Measurements from ENCODE around the gene STIMATE.

Gene STIMATE

DNA sequence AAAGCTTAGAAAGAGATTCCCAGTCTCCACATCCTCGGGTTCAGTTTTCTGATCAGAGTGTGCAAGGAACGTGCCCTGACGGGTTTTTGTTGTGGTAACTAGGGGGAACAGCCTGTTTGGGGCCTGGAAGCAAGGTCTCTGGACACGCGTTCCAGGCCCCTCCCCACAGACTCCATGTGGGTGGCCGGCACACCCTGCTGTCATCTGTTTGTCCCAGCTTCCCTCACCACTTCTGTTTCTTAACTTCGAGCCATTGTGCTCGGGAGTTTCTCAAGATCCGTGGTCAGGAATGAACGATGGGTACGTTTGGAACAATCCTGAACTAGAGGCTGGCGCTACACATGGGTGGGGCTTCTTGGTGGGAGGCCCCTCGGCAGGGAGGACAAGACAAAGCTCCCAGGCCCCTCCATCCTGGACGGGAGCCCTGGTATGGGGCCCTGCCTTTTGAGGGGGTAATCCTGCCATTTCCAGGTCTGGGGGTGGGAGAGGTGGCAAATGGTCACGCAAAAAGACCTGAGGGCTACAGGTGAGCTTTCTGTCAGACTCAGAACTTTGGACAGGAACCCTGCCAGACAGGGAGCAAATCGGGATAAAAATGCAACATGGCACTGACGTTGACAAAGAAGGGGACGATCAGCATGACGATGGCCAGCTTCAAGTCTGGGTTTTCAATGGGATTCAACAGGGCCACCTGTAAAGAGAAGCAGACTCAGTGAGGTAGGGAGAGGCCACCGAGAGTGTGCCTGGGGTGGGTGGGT lies 54.1 kb downstream of the STIMATE start:
- no peak for TF ChIP-seq FOXP2 (optimal IDR thresholded peaks at IDR 0.05; ENCODE audit: borderline replicate concordance, extremely low read depth, extremely low read length, insufficient read depth)
- TF ChIP-seq, protein P1, sequence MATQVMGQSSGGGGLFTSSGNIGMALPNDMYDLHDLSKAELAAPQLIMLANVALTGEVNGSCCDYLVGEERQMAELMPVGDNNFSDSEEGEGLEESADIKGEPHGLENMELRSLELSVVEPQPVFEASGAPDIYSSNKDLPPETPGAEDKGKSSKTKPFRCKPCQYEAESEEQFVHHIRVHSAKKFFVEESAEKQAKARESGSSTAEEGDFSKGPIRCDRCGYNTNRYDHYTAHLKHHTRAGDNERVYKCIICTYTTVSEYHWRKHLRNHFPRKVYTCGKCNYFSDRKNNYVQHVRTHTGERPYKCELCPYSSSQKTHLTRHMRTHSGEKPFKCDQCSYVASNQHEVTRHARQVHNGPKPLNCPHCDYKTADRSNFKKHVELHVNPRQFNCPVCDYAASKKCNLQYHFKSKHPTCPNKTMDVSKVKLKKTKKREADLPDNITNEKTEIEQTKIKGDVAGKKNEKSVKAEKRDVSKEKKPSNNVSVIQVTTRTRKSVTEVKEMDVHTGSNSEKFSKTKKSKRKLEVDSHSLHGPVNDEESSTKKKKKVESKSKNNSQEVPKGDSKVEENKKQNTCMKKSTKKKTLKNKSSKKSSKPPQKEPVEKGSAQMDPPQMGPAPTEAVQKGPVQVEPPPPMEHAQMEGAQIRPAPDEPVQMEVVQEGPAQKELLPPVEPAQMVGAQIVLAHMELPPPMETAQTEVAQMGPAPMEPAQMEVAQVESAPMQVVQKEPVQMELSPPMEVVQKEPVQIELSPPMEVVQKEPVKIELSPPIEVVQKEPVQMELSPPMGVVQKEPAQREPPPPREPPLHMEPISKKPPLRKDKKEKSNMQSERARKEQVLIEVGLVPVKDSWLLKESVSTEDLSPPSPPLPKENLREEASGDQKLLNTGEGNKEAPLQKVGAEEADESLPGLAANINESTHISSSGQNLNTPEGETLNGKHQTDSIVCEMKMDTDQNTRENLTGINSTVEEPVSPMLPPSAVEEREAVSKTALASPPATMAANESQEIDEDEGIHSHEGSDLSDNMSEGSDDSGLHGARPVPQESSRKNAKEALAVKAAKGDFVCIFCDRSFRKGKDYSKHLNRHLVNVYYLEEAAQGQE (IDR thresholded peaks at IDR 0.05; ENCODE audit: insufficient read depth in 1 of 2, low read depth in 2 of 2, low read length in 2 of 2): no peak

DNA sequence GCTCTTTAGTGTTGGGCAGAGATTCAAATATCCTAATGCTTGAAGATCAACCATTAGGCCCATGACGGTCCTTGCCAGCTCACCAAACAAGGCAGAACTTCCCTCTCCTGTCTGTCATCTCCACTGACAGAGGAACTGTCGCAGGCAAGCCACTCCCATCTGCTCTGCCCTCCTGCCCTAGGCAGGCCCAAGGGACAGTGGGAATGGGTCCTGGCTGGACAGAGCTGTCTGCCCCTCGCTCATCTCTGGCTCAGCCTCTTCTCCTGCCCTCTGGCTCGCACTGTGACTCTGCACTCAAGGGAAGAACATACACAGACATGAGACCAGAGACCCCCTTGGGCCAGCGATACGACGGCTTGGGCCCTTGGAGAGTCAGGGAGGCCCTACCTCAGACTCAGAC lies 54.9 kb downstream of the STIMATE start:
- TF ChIP-seq, protein P1 (IDR thresholded peaks at IDR 0.05; ENCODE audit: insufficient read depth in 1 of 2, low read depth in 2 of 2, low read length in 2 of 2): no peak
- TF ChIP-seq SIN3A (IDR thresholded peaks at IDR 0.05; ENCODE audit: borderline replicate concordance, insufficient read depth, low read length) (no peak), FOXP2 (optimal IDR thresholded peaks at IDR 0.05; ENCODE audit: borderline replicate concordance, extremely low read depth, extremely low read length, insufficient read depth) (no peak), TAF1 (IDR thresholded peaks at IDR 0.05; ENCODE audit: borderline replicate concordance, insufficient read depth, low read length) (no peak), POLR2AphosphoS5 (IDR thresholded peaks at IDR 0.05; ENCODE audit: low read depth, low read length) (no peak)

DNA sequence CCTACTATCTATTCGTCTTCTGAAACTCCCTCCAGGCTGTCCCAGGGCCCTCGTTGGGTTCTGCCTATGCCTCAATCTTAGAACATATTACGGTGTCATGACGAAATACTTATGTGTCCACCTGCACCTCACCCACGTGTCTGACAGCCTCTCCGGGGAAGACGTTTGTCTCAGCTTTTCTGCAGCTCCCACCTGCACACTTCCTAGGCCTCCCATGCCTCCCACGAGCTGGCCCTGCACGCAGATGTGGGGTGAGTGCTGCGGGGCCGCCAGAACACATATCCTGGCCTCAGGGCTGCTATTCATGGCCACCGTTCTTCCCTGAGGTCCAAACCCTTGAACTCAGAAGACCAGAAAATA lies 55.4 kb downstream of the STIMATE start:
- TF ChIP-seq FOXP2 (optimal IDR thresholded peaks at IDR 0.05; ENCODE audit: borderline replicate concordance, extremely low read depth, extremely low read length, insufficient read depth): no peak
- TF ChIP-seq, protein P1 (IDR thresholded peaks at IDR 0.05; ENCODE audit: insufficient read depth in 1 of 2, low read depth in 2 of 2, low read length in 2 of 2): no peak
- no peak for TF ChIP-seq TAF1 (IDR thresholded peaks at IDR 0.05; ENCODE audit: borderline replicate concordance, insufficient read depth, low read length)
- no peak for TF ChIP-seq POLR2AphosphoS5 (IDR thresholded peaks at IDR 0.05; ENCODE audit: low read depth, low read length)
- no peak for TF ChIP-seq SIN3A (IDR thresholded peaks at IDR 0.05; ENCODE audit: borderline replicate concordance, insufficient read depth, low read length)

DNA sequence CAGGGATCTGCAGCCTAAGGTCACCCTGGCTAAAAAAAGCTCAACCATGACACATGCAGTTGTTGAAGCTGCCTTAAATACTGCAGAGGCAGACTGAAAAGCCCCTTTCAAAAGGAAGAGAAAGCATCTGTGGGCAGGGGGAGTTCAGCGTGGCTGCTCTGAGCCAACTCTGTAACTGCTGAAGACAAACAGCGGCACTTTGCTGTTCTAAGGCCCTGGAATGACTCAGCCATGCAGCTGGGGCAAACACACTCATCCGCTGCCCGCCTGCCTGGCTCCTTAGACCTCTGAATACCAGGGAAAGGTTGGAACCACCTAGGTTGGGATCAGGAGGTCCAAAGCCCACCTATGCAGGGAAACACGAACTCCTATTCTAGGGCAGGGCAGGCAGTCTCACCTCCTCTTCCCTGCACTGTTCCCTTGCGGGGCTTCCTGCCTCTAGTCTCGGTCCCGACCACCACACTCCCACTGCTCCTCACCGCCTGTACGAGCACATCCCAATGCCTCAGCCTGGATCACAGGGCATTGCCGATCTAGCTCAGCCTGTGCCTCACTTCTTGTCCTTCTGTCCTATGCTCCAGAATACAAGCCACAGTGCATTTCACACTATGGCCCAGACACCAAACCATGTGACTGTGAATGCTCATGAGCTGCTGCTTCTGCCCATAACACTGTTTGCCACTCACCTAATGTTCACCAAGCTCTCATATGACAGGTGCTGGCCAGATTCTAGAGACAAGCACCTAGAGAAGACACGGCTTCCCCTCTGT lies 56.0 kb downstream of the STIMATE start:
- TF ChIP-seq SIN3A (IDR thresholded peaks at IDR 0.05; ENCODE audit: borderline replicate concordance, insufficient read depth, low read length): no peak
- TF ChIP-seq, protein P1 (IDR thresholded peaks at IDR 0.05; ENCODE audit: insufficient read depth in 1 of 2, low read depth in 2 of 2, low read length in 2 of 2): no peak
- TF ChIP-seq POLR2AphosphoS5 (IDR thresholded peaks at IDR 0.05; ENCODE audit: low read depth, low read length): no peak
- TF ChIP-seq FOXP2 (optimal IDR thresholded peaks at IDR 0.05; ENCODE audit: borderline replicate concordance, extremely low read depth, extremely low read length, insufficient read depth): no peak
- no peak for TF ChIP-seq TAF1 (IDR thresholded peaks at IDR 0.05; ENCODE audit: borderline replicate concordance, insufficient read depth, low read length)
